ENCODE data around the gene RNF212. TPM values are rescaled to one million over a fixed set of nuclear protein-coding genes. Genes with fewer than 3 reads are reported as not detected.

RNF212 gene
- total and polyA plus RNA-seq, 9 of the 15 experiments (the other 6 are each of a cell fraction or from before 2014, with no cell fraction given): 0.04 TPM; not detected in 8

DNA sequence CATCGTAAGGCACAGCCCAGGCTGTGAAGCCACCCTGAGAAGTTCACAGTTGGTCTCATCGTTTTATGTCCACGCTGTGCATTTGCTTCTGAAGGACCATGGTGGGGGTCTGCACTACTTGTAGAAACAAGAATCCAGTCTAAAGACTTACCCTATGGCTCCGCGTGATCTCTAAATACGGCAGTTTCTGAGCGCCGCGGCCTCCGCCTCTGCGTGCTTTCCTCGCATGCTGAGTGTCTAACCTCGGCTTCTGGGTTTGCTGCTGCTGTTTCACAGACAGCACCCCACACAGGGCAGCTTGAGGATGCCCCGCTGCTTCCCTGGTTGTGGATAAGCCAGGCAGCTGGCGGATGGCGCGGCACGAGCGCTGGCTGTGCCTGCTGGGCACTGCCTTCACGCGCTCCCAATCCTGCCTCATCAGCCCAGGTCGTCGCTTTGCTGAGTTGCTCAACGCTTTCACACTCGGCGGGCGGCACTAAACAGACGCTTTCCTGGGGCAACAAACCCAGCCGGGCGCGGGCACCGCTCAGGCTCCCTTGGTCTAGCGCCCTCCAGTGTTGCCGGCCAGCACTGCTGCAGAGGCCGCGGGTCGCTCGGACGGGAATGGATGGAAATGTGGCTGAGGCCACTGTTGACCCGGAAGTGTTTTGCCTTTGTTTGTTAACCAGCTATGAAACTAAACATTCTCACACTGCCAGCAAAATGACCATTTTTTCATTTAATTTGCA is 62.7 kb downstream of the RNF212 start:
- ATAC-seq: peak; percentile 58
- intact Hi-C loops (cut with micrococcal nuclease) (no loop called here), in situ Hi-C loops (cut with MboI) (no loop called here)
- H3K9me1 ChIP-seq (ENCODE audit: control insufficient read depth, insufficient read depth, low read length): no peaks in the 10 kb centered on the region
- no peak overlapping the region for H3K4me2 ChIP-seq (ENCODE audit: insufficient read depth, low read length)
- H3K36me3 ChIP-seq (ENCODE audit: control insufficient read depth, insufficient read depth, low read length): no peaks in the 10 kb centered on the region
- POLR2A ChIA-PET: no interaction called here
- no peak overlapping the region for H3K27ac ChIP-seq (ENCODE audit: extremely low read depth, low read depth, low read length)
- no peak overlapping the region for H3K4me3 ChIP-seq
- BruUV-seq (replicated peaks): no TSS peak
- WGBS (ENCODE audit: insufficient coverage, low coverage, missing lambda C conversion rate): 55% methylated on average over 34 of the region's 40 CpGs
- CTCF ChIA-PET (ENCODE audit: low intra/inter-chr PET ratio): no interaction called here
- no peaks in the 10 kb centered on the region for H4K20me1 ChIP-seq (replicated peaks; ENCODE audit: control insufficient read depth, insufficient read depth, low read length)
- no peaks in the 10 kb centered on the region for H3K79me2 ChIP-seq (ENCODE audit: control insufficient read depth, insufficient read depth, low read length)
- peaks cover 3 to 40% of the 10 kb centered on the region in 2 experiments; a peak in 2 of 5 replicates for H3K4me1 ChIP-seq (replicated peaks in 1 of 2; ENCODE audit: control insufficient read depth in 2 of 2, insufficient read depth in 2 of 2, low read length in 2 of 2)
- no peak overlapping the region for H3K9ac ChIP-seq (ENCODE audit: insufficient read depth in 1 of 2, low read depth in 2 of 2, low read length in 2 of 2)
- no peak for FAIRE-seq
- peaks cover 35 to 69% of the 10 kb centered on the region in 2 experiments for H3K27me3 ChIP-seq (ENCODE audit: control insufficient read depth in 2 of 2, insufficient read depth in 2 of 2, low read length in 2 of 2)
- H3K9me3 ChIP-seq (replicated peaks; ENCODE audit: control insufficient read depth, insufficient read depth, low read depth, low read length): peaks cover 3% of the 10 kb centered on the region
- peak in 2 of 4 experiments; percentile 20 to 37 for DNase-seq (ENCODE audit: extremely low read depth in 1 of 4, low spot score in 3 of 4)
- no peak overlapping the region for H2AFZ ChIP-seq (ENCODE audit: low read depth, low read length)
- TF ChIP-seq BRD4 (IDR thresholded peaks at IDR 0.05) (no peak), ZKSCAN8 (CRISPR knock-in tag; IDR thresholded peaks at IDR 0.05) (no peak), CHD4 (IDR thresholded peaks at IDR 0.05; ENCODE audit: insufficient read depth, insufficient replicate concordance, low read depth, low read length, poor library complexity, severe bottlenecking) (no peak), NR2C2 (CRISPR knock-in tag; IDR thresholded peaks at IDR 0.05) (peak; percentile 91), NR2C2 (tag; IDR thresholded peaks at IDR 0.05) (peak; percentile 61; the same call in 1 of the 2 replicates), TEAD1 (CRISPR knock-in tag; IDR thresholded peaks at IDR 0.05) (no peak), NCOA6 (IDR thresholded peaks at IDR 0.05) (no peak), OTX1 (CRISPR knock-in tag; IDR thresholded peaks at IDR 0.05) (no peak), KLF16 (IDR thresholded peaks at IDR 0.05) (no peak), ZNF696 (CRISPR knock-in tag; conservative IDR thresholded peaks at IDR 0.05) (no peak), ATF7 (IDR thresholded peaks at IDR 0.05) (no peak)
- TF ChIP-seq, protein P1, sequence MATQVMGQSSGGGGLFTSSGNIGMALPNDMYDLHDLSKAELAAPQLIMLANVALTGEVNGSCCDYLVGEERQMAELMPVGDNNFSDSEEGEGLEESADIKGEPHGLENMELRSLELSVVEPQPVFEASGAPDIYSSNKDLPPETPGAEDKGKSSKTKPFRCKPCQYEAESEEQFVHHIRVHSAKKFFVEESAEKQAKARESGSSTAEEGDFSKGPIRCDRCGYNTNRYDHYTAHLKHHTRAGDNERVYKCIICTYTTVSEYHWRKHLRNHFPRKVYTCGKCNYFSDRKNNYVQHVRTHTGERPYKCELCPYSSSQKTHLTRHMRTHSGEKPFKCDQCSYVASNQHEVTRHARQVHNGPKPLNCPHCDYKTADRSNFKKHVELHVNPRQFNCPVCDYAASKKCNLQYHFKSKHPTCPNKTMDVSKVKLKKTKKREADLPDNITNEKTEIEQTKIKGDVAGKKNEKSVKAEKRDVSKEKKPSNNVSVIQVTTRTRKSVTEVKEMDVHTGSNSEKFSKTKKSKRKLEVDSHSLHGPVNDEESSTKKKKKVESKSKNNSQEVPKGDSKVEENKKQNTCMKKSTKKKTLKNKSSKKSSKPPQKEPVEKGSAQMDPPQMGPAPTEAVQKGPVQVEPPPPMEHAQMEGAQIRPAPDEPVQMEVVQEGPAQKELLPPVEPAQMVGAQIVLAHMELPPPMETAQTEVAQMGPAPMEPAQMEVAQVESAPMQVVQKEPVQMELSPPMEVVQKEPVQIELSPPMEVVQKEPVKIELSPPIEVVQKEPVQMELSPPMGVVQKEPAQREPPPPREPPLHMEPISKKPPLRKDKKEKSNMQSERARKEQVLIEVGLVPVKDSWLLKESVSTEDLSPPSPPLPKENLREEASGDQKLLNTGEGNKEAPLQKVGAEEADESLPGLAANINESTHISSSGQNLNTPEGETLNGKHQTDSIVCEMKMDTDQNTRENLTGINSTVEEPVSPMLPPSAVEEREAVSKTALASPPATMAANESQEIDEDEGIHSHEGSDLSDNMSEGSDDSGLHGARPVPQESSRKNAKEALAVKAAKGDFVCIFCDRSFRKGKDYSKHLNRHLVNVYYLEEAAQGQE (IDR thresholded peaks at IDR 0.05; ENCODE audit: borderline replicate concordance): no peak
- TF ChIP-seq, protein P1 (CRISPR knock-in tag; IDR thresholded peaks at IDR 0.05; ENCODE audit: low read depth): no peak
- TF ChIP-seq, protein P2, sequence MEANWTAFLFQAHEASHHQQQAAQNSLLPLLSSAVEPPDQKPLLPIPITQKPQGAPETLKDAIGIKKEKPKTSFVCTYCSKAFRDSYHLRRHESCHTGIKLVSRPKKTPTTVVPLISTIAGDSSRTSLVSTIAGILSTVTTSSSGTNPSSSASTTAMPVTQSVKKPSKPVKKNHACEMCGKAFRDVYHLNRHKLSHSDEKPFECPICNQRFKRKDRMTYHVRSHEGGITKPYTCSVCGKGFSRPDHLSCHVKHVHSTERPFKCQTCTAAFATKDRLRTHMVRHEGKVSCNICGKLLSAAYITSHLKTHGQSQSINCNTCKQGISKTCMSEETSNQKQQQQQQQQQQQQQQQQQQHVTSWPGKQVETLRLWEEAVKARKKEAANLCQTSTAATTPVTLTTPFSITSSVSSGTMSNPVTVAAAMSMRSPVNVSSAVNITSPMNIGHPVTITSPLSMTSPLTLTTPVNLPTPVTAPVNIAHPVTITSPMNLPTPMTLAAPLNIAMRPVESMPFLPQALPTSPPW (CRISPR knock-in tag; IDR thresholded peaks at IDR 0.05): no peak

Measured in K562 (cell line).